Epidermal melanocyte (primary cell): Measurements from ENCODE around the gene LRRC18.

Source experiments
- DNase-seq: peaks from one replicate; pipeline ENCODE4 v3.0.0; 2011; ENCODE audit warnings: low spot score; ENCODE audit not compliant: insufficient read length

Gene LRRC18

GRCh38 chr10:48939790-48940325 lies at the start of gene LRRC18:
TSS of gene LRRC18 (minus strand) at chr10:48939840. CDS start at chr10:48914155, 25,685 bp downstream.
- no peak for DNase-seq

DNA sequence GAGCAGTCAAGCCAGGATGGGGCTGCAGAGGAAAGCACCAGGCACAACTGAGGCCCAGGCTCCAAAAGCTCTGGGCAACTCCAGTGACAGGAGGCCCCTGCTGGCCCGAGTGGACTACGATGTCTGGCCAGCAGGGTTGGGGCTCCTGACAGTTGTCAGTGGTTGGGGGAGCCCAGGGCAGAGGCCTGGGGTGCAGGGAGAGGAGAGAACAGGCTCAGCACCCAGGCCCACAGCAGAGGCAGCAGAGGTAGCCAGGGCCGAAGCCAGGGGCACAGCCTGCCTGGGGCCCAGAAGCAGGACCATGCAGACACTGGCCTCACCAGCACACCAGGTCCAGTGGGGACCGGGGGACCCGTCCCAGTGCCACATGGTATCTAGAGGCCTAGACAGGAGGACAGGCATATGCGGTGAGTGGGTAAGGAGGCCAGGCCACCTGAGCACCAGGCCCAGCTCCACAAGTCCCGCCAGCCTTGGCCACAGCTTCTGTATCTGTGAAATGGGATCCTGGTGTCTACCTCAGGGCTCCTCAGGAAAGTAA lies 46.0 kb upstream of the LRRC18 start:
- DNase-seq, result no peak

GRCh38 chr10:48983648-48984351 lies 44.2 kb upstream of the LRRC18 start:
- no peak for DNase-seq

GRCh38 chr10:48982584-48982983 lies 42.9 kb upstream of the LRRC18 start:
- DNase-seq, result no peak

DNA sequence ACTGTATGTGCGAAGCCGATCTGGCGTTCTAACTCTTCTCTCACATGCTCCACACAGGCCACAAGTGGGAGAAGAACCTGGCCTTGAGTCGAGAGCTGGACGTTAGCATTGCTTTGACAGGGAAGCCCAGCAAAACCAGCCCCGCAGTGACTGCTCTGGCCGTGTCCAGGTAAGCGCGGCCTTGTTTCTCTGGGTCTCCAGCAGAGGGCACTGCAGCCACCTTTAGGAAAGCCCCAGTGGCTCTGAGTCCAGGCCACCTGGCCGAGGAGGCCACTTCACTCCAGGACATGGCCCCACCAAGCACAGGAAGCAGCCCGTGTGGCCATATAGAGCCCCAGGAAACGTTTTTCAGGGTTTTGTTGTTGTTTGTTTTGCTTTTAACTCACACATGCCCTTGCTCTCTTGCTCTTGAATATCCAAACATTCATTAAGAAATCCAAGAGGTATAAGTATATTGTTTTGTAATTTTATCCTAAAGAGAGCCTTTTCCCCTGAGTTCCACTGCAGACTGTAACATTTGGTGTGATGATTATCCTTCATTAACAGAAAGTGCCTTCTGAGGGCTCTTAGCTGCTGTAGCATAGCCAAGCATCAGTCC lies 41.8 kb upstream of the LRRC18 start:
- DNase-seq, result no peak

- DNase-seq, result no peak
These were observed 38.7 kb upstream of the LRRC18 start for GRCh38 chr10:48978318-48978717.

DNA sequence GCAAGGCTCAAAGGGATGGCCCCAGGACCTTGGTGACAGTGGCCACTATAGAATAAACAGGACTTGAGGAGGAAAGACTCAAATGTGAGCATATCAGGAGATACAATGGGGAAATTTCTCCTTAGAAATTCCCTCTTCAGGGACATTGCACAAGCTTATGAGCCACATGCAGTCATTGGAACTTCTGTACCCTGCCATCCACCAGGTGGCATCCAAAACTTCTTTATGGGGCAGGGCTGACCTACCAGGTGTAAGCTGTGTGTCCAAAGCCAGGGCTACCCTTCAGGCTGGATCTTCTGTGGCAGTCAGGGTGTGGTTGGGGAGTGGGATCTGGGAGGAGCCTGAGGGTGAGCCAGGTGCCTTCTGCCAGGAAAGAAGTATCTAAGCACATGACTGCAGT lies 36.6 kb upstream of the LRRC18 start:
- no peak for DNase-seq

DNA sequence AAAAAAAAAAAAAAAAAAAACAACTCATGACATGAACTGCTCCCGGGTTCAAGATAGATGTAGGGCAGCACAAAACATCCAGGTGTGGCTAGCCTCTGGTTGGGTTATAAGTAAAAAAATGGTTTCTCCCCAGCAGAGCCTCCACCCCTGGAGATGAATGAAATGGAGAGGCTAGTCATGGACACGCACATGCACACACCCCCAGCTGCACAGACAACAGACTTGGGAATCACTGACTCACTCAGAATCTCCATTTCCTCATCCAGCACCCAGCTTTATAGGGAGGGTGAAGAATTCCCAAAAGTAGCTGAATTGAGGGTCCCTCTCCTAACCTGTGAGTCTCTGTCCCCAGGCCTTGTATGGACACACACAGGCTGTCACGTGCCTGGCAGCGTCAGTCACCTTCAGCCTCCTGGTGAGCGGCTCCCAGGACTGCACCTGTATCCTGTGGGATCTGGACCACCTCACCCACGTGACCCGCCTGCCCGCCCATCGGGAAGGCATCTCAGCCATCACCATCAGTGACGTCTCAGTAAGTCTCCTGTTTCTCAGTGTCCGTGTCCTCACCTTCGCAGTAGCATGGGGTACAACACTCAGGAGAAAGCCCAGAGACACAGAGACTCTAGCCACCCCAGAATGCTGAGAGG lies 35.0 kb upstream of the LRRC18 start:
- DNase-seq, result no peak

- no peak for DNase-seq
These were observed 33.4 kb upstream of the LRRC18 start for GRCh38 chr10:48973065-48973464.

- no peak for DNase-seq
These were observed 31.0 kb upstream of the LRRC18 start for GRCh38 chr10:48970654-48971053.

DNA sequence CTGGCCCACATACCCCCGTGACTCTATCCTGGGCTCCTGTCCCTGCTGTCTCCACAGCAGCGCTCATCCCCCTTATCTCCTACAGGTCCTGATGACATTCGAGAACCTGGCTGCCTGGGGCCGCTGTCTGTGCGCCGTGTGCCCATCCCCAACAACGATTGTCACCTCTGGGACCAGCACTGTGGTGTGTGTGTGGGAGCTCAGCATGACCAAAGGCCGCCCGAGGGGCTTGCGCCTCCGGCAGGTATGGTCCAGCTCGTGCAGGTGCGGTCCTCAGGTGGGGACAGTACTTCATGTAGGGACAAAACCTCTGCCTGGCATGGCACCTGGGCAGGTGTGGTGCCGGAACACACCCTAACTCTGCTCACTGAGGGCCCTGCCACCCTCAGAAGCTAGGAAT lies 30.4 kb upstream of the LRRC18 start:
- no peak for DNase-seq

DNA sequence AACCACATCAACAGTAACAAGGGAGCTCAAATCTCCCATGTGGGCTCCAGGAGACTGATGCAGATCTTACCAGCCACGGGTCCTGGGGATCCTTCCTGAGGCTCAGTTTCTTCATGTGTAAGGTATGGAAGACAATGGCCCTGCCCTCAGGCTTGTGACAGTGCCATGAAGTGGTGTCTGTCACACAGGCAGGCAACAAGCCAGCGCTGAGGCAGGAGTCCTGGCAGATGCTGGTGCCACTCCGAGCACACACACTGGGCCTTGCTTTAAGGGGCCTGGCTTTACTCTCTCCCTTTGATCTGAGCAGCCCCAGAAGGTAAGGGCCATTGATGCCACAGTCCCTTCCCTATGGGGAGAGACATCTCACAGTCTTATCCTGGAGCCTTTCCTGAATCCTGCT lies 28.4 kb upstream of the LRRC18 start:
- no peak for DNase-seq

GRCh38 chr10:48965460-48965859 lies 25.8 kb upstream of the LRRC18 start:
- DNase-seq, result no peak

- no peak for DNase-seq
These were observed 24.4 kb upstream of the LRRC18 start for GRCh38 chr10:48964038-48964437.

DNA sequence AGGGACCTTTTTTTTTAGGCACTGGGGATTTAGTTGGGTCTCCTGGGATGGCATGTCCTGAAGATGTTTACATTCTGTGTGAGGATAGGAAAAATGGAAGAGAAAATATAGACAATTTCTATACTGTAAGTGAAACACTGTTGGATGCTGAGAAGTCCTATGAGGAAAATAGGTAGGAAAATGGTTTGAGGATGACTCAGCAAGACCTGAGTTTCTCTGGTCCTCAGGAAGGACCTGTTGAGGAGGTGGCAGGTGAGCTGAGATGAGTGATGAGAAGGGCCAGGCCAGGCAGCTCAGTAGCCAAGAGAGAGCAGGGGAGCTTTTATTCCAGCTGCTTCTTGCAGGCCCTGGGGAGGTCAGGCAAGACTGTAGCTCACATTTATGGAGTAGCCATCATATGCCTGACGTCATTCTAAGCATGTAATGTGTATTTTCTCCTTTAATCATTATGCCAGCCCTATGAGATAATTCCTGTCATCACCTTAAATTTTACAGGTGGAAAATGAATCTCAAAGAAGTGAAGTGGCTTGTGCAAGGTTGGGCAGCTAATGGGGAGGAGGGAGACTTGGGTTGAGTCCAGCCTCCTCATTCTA lies 19.1 kb upstream of the LRRC18 start:
- no peak for DNase-seq

DNA sequence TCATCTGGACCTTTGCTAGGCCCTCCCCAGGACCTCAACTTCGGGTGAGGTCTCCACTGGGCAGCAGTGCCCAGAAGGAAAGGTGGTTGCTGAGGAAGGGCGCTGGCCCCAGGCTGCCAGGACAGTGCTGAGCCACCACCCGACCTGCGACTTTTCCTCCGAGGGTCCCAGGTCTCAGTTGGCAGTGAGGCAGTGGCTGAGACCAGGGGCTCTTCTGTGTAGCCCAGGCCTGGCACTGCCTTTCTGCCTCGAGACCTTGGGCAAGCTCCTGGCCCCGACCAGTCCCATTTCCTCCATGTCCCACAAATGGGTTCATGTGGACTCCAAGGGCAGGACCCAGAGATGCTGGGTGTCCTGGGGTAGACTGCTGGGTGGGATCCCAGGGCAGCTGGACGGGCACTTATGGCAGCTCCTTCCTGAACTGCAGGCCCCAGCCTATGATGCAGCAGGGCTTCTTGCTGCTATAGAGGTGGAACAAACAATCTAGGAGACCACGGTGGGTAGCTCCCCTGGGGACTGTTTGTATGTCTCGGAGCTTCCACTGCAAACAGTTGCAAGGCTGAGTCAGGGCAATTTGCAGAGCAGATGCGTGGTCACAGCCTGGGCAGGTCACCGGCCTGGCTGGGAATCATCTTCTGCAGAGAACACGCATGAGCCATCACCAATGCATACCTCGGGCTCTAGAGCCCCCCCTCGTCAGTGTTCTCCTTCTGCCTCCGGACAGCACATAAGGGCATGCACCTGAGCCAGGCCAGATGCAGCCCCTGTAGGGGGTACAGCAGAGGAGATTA lies 17.9 kb upstream of the LRRC18 start:
- DNase-seq, result no peak

DNA sequence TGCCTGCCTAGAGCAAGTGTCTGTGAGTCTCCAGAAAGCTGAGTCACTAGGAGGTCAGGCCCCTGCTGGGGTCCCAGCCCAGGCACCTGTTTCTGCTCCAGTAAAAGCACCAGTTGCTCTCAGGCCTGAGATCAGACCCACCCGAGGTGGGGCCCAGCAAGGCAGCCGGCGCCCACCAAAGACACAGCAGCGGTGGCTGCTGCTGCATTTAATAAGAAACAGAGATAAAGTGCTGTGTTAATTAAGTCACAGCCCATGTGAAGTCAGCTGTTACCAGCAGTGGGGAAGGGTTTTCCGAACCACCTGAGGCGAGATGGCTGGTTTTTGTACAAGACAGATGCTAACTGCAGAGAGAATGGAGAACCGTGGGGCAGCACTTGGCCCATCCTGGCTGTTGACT lies 12.1 kb upstream of the LRRC18 start:
- DNase-seq, result no peak

GRCh38 chr10:48948470-48949037 lies 8.9 kb upstream of the LRRC18 start:
- DNase-seq, result no peak

DNA sequence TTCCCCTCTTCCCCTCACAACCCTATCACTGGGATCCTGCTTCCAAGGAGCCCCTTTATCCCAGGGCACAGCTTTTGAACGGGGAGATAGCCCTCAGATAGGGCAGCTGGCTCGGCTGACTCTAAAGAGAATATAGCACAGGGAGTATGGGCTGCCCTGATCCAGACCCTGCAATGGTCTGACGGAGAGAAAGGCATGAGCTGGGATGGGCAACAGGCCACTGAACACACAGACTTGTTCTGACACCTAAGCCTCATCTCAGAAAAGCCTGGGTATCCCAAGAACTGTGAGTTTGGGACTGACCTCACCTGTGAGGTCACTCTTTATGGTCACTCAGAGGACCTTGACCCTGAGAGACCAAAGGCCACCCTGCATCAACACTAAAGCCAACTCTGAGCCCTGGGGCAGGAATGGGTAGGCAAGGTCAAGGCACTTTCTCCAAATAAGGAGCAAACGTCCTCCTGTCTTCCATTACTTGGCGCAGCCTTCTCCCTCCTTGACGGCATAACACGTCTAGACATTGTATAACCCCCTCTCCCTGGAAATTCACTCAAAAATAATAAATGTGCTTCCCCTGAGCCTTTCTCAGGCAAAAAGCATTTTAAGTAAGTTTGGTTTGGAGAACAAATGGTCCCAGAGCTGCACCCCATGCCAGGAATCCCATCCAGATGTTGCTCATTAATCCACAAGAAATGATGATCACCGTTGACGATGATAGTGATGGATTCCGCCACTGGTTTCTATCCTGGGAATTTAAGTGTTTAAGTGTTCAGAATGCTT lies 8.2 kb upstream of the LRRC18 start:
- no peak for DNase-seq
